ENCODE data around the gene SIGLEC11. TPM values are rescaled to one million over a fixed set of nuclear protein-coding genes. Genes with fewer than 3 reads are reported as not detected.

SIGLEC11 gene
- total RNA-seq, 2 experiments from 2014 or later = not detected

- DNase-seq (peak; percentile 61), ATAC-seq (peak; percentile 21)
- CTCF ChIA-PET = no interaction called here
- Mint-ChIP-seq H3K27ac (peak overlapping the region; percentile 78), H3K36me3 (ENCODE audit: low read depth) (peaks cover 55% of the 10 kb centered on the region), H3K27me3 (no peaks in the 10 kb centered on the region), H3K4me1 (ENCODE audit: low read depth) (peaks cover 64% of the 10 kb centered on the region), H3K4me3 (no peak overlapping the region), H3K9me3 (no peaks in the 10 kb centered on the region)
- TF ChIP-seq CTCF (IDR thresholded peaks at IDR 0.05) = no peak
- intact Hi-C loops (cut with micrococcal nuclease) = no loop called here
- POLR2A ChIA-PET = interaction anchor here (1.0 to 13.2 kb wide), 3 partner anchors 10 to 18 kb away, joined by 3 to 167 read pairs (median 59); partner anchors contain the start of genes ATF5, IL4I1 and NUP62
These were observed 53.1 kb downstream of the SIGLEC11 start for GRCh38 chr19:49907745-49908446.

GRCh38 chr19:49906879-49907564 is 54.0 kb downstream of the SIGLEC11 start:
- DNase-seq (no peak), ATAC-seq (no peak)
- ChIA-PET POLR2A (interaction anchor here (1.0 to 13.2 kb wide), 4 partner anchors 9 to 19 kb away, joined by 3 to 167 read pairs (median 31); partner anchors contain the start of genes ATF5, IL4I1 and NUP62), CTCF (no interaction called here)
- H3K4me1 Mint-ChIP-seq (ENCODE audit: low read depth) = peaks cover 56% of the 10 kb centered on the region
- intact Hi-C loops (cut with micrococcal nuclease) = no loop called here
- peak overlapping the region; percentile 78 for H3K27ac Mint-ChIP-seq
- no peaks in the 10 kb centered on the region for H3K27me3 Mint-ChIP-seq
- H3K9me3 Mint-ChIP-seq = no peaks in the 10 kb centered on the region
- no peak for TF ChIP-seq CTCF (IDR thresholded peaks at IDR 0.05)
- H3K4me3 Mint-ChIP-seq = no peak overlapping the region
- H3K36me3 Mint-ChIP-seq (ENCODE audit: low read depth) = peaks cover 48% of the 10 kb centered on the region

GRCh38 chr19:49904136-49904535 is 56.8 kb downstream of the SIGLEC11 start:
- H3K36me3 Mint-ChIP-seq (ENCODE audit: low read depth) = peaks cover 30% of the 10 kb centered on the region
- H3K9me3 Mint-ChIP-seq = no peaks in the 10 kb centered on the region
- intact Hi-C loops (cut with micrococcal nuclease) = no loop called here
- no peak for TF ChIP-seq CTCF (IDR thresholded peaks at IDR 0.05)
- peak overlapping the region; percentile 55 for H3K27ac Mint-ChIP-seq
- CTCF ChIA-PET = interaction anchor here (1.9 kb wide), 1 partner anchor 13 kb away, joined by 10 read pairs; no protein-coding TSS in a partner anchor
- POLR2A ChIA-PET = interaction anchor here (1.2 to 1.9 kb wide), 2 partner anchors 9 to 16 kb away, joined by 5 to 6 read pairs; no protein-coding TSS in a partner anchor
- ATAC-seq (no peak), DNase-seq (no peak)
- H3K4me3 Mint-ChIP-seq = peak overlapping the region; percentile 12
- peaks cover 50% of the 10 kb centered on the region for H3K4me1 Mint-ChIP-seq (ENCODE audit: low read depth)
- H3K27me3 Mint-ChIP-seq = no peaks in the 10 kb centered on the region

Other genes with a start within 250 kb of the SIGLEC11 start
- under 1 TPM; 0.50 to 0.81 TPM for gene TSKS, start 197.9 kb downstream of the SIGLEC11 start, total RNA-seq
- 10 to 100 TPM; 83.4 to 84.5 TPM for gene AP2A1, start 194.2 kb downstream of the SIGLEC11 start, total RNA-seq
- gene FUZ, start 147.9 kb downstream of the SIGLEC11 start, total RNA-seq = 10 to 100 TPM; 23.5 to 24.1 TPM
- 10 to 100 TPM; 35.7 to 38.7 TPM for gene MED25, start 142.9 kb downstream of the SIGLEC11 start, total RNA-seq
- gene PTOV1, start 110.0 kb downstream of the SIGLEC11 start, total RNA-seq = 10 to 100 TPM; 87.4 to 88.5 TPM
- gene PNKP, start 93.6 kb downstream of the SIGLEC11 start, total RNA-seq = 10 to 100 TPM; 58.8 to 65.9 TPM
- 10 to 100 TPM; 17.5 to 19.5 TPM for gene AKT1S1, start 83.8 kb downstream of the SIGLEC11 start, total RNA-seq
- gene TBC1D17, start 83.5 kb downstream of the SIGLEC11 start, total RNA-seq = 10 to 100 TPM; 26.6 to 26.8 TPM
- 10 to 100 TPM; 16.1 to 16.2 TPM for gene IL4I1, start 64.3 kb downstream of the SIGLEC11 start, total RNA-seq
- 10 to 100 TPM; 11.8 TPM for gene ATF5, start 32.0 kb downstream of the SIGLEC11 start, total RNA-seq
- 100 to 1,000 TPM; 113 to 119 TPM for gene NUP62, start 31.7 kb downstream of the SIGLEC11 start, total RNA-seq
- gene VRK3, start 64.2 kb upstream of the SIGLEC11 start, total RNA-seq = 10 to 100 TPM; 37.4 to 38.0 TPM
- gene ZNF473, start 64.8 kb upstream of the SIGLEC11 start, total RNA-seq = 1 to 10 TPM; 8.9 to 9.2 TPM
- gene IZUMO2, start 202.1 kb upstream of the SIGLEC11 start, total RNA-seq = not detected
- not detected for gene MYH14, start 242.4 kb upstream of the SIGLEC11 start, total RNA-seq

All from activated CD8-positive, alpha-beta T cell treated with anti-CD3 and anti-CD28 coated beads for 36 hours (primary cell).